ENCODE results near the gene JAK3. TPM values are rescaled to one million over a fixed set of nuclear protein-coding genes. Genes with fewer than 3 reads are reported as not detected.

The JAK3 gene
- total and polyA plus RNA-seq, 2 of the 13 experiments (the other 11 are each of a cell fraction or from before 2014, with no cell fraction given) = 3.4 to 18.6 TPM

GRCh38 chr19:17888260-17888659 is 40.5 kb upstream of the JAK3 start (continued):
- TF ChIP-seq ZNF746 (CRISPR knock-in tag; IDR thresholded peaks at IDR 0.05) (no peak), STAT5B (CRISPR knock-in tag; IDR thresholded peaks at IDR 0.05) (no peak), MYPOP (CRISPR knock-in tag; IDR thresholded peaks at IDR 0.05) (no peak), MBD4 (IDR thresholded peaks at IDR 0.05; ENCODE audit: borderline replicate concordance, low read length) (no peak), ZNF589 (CRISPR knock-in tag; conservative IDR thresholded peaks at IDR 0.05) (no peak), HNRNPH1 (optimal IDR thresholded peaks at IDR 0.05; ENCODE audit: low read depth, low read length) (no peak), KIAA2018 (CRISPR knock-in tag; IDR thresholded peaks at IDR 0.05; ENCODE audit: borderline replicate concordance) (no peak), ZBTB14 (CRISPR knock-in tag; IDR thresholded peaks at IDR 0.05) (no peak), HDAC1 (CRISPR knock-in tag; IDR thresholded peaks at IDR 0.05) (no peak), ZNF512 (CRISPR knock-in tag; IDR thresholded peaks at IDR 0.05) (no peak), NR2F1 (CRISPR knock-in tag; IDR thresholded peaks at IDR 0.05) (0 out of 4 replicates have a peak, but pooled peaks of 1 of the 2 experiments have one; percentile 28), PBX3 (CRISPR knock-in tag; IDR thresholded peaks at IDR 0.05; ENCODE audit: borderline replicate concordance) (no peak), HNRNPUL1 (IDR thresholded peaks at IDR 0.05; ENCODE audit: low read depth, low read length) (no peak), FOXA3 (CRISPR knock-in tag; IDR thresholded peaks at IDR 0.05) (peak; percentile 39; the same call in 1 of the 2 replicates)
